Endothelial cell of umbilical vein (primary cell): Measurements from ENCODE around the gene COL4A1. TPM values are rescaled to one million over a fixed set of nuclear protein-coding genes. Genes with fewer than 3 reads are reported as not detected.

ENCODE experiments used
- BruUV-seq: library from RNA; stranded (reverse); fragments of 400-500 nt; replicated peaks from 2 replicates; lab custom pipeline; 2021; lab: Mats Ljungman, UMichigan
- CTCF ChIA-PET: fragments of 300-600, 350-600 bp; sonication (Branson Sonifier 250); formaldehyde crosslinking; loops from one replicate; lab custom pipeline; 2021; ENCODE audit warnings: antibody characterized with exemption, inconsistent platforms; lab: Charles Lee
- POLR2A ChIA-PET: fragments of 300-600, 350-600 bp; sonication (Branson Sonifier 250); formaldehyde crosslinking; loops from one replicate; lab custom pipeline; 2021; ENCODE audit warnings: antibody characterized with exemption, inconsistent platforms; lab: Charles Lee
- DNase-seq: peaks from one replicate; pipeline ENCODE4 v3.0.0-alpha.2; 2011; ENCODE audit warnings: low read depth, low spot score
- FAIRE-seq: peaks from 2 replicates; lab custom pipeline; 2011; peaks lifted over from hg19 to GRCh38; lab: Jason Lieb, UNC
- H2AFZ ChIP-seq: 2 replicates; pipeline ENCODE4 v1.6.0; 2012; ENCODE audit warnings: low read depth, low read length, control low read depth, inconsistent platforms
- H3K27ac ChIP-seq: 2 replicates; pipeline ENCODE4 v1.5.1; 2011; ENCODE audit warnings: low read depth, mild to moderate bottlenecking, control low read depth, low read length, moderate library complexity; ENCODE audit not compliant: insufficient read depth
- H3K27me3 ChIP-seq, 2 experiments: 2 replicates each; pipeline versions ENCODE4 v1.6.0 to v1.6.1; 2011; ENCODE audit warnings: low read length in 2 of 2, mixed read lengths in 1 of 2; ENCODE audit not compliant: control insufficient read depth in 2 of 2, insufficient read depth in 2 of 2
- H3K36me3 ChIP-seq, 2 experiments: 2 replicates in 1 of 2; 3 replicates in 1 of 2; pipeline ENCODE4 v1.5.1; 2011; ENCODE audit warnings: low read length in 2 of 2, mild to moderate bottlenecking in 1 of 2, moderate library complexity in 1 of 2; ENCODE audit not compliant: control insufficient read depth in 2 of 2, insufficient read depth in 2 of 2; ENCODE audit errors: extremely low read depth in 1 of 2
- H3K4me1 ChIP-seq: 3 replicates; pipeline ENCODE4 v1.5.1; 2011; ENCODE audit warnings: mild to moderate bottlenecking, low read length; ENCODE audit not compliant: control insufficient read depth, insufficient read depth; ENCODE audit errors: extremely low read depth
- H3K4me2 ChIP-seq: 2 replicates; pipeline ENCODE4 v1.6.1; 2011; ENCODE audit warnings: low read length, control low read depth, mixed read lengths; ENCODE audit not compliant: insufficient read depth
- H3K4me3 ChIP-seq, 3 experiments: fragments of 200-600 bp in 1 of 3; sonication (generic), shearing (Covaris generic) in 1 of 3; replicated peaks in 1 of 3; 2 replicates each; pipeline ENCODE4 v1.5.1; 2011 to 2016; ENCODE audit warnings: control low read depth in 3 of 3, low read length in 3 of 3, mild to moderate bottlenecking in 2 of 3, inconsistent platforms in 1 of 3, low read depth in 1 of 3, moderate library complexity in 1 of 3; ENCODE audit not compliant: insufficient read depth in 1 of 3
- H3K79me2 ChIP-seq: 2 replicates; pipeline ENCODE4 v1.6.0; 2012; ENCODE audit warnings: low read length, inconsistent platforms; ENCODE audit not compliant: control insufficient read depth, insufficient read depth
- H3K9ac ChIP-seq: replicated peaks from 2 replicates; pipeline ENCODE3; 2011; ENCODE audit warnings: low read length, control low read depth; ENCODE audit not compliant: insufficient read depth; ENCODE audit errors: extremely low read depth
- H3K9me1 ChIP-seq: replicated peaks from 3 replicates; pipeline ENCODE4 v1.6.0; 2011; ENCODE audit warnings: mild to moderate bottlenecking, low read length; ENCODE audit not compliant: control insufficient read depth, insufficient read depth; ENCODE audit errors: extremely low read depth
- H3K9me3 ChIP-seq: replicated peaks from 2 replicates; pipeline ENCODE4 v1.5.1; 2012; ENCODE audit warnings: low read length, inconsistent platforms; ENCODE audit not compliant: control insufficient read depth, insufficient read depth
- H4K20me1 ChIP-seq: replicated peaks from 2 replicates; pipeline ENCODE3; 2011; ENCODE audit warnings: mild to moderate bottlenecking, low read length; ENCODE audit not compliant: control insufficient read depth, insufficient read depth; ENCODE audit errors: extremely low read depth
- EZH2 ChIP-seq: IDR thresholded peaks from 2 replicates; pipeline ENCODE4 v1.6.1; 2012; ENCODE audit warnings: borderline replicate concordance, low read depth, mild to moderate bottlenecking, moderate library complexity, low read length, inconsistent platforms; ENCODE audit not compliant: severe bottlenecking
- FOS ChIP-seq: IDR thresholded peaks from 2 replicates; pipeline ENCODE4 v1.6.1; 2011; ENCODE audit warnings: mild to moderate bottlenecking, low read length, moderate library complexity, borderline replicate concordance; ENCODE audit not compliant: insufficient read depth
- GATA2 ChIP-seq: IDR thresholded peaks from 2 replicates; pipeline ENCODE4 v1.7.0; 2011; ENCODE audit warnings: low read depth, mild to moderate bottlenecking, moderate library complexity, mixed read lengths, low read length; ENCODE audit not compliant: insufficient read length, insufficient read depth
- JUN ChIP-seq: IDR thresholded peaks from 2 replicates; pipeline ENCODE4 v1.6.1; 2011; ENCODE audit warnings: borderline replicate concordance, low read depth; ENCODE audit not compliant: insufficient read length, insufficient read depth
- MYC ChIP-seq: IDR thresholded peaks from one replicate; pipeline ENCODE4 v1.6.1; 2011; ENCODE audit warnings: mild to moderate bottlenecking, low read depth, low read length
- POLR2A ChIP-seq: IDR thresholded peaks from 2 replicates; pipeline ENCODE4 v1.6.1; 2012; ENCODE audit warnings: low read depth, mild to moderate bottlenecking, control low read depth, low read length
- POLR2AphosphoS5 ChIP-seq: IDR thresholded peaks from 2 replicates; pipeline ENCODE4 v1.6.1; 2012; ENCODE audit warnings: low read depth, mild to moderate bottlenecking, control low read depth, low read length, moderate library complexity; ENCODE audit not compliant: insufficient read depth
- dilution Hi-C: fragments of 300-500 bp; cut with MboI; formaldehyde crosslinking; loops from one replicate; pipeline ENCODE4 v1.15.0; 2019; ENCODE audit warnings: low sequenced_read_pairs; ENCODE audit not compliant: extremely low pct_ligation_motif_present
- intact Hi-C: fragments of 100-400 bp; cut with micrococcal nuclease; formaldehyde crosslinking; loops from one replicate; pipeline ENCODE4 v1.10.0; 2022
- polyA plus RNA-seq, 4 experiments: library from polyadenylated mRNA; depleted of rRNA in 3 of 4; stranded (reverse) in 3 of 4; unstranded in 1 of 4; fragments of >200 nt; gene quantifications; 2 replicates each; pipeline versions ENCODE4 v1.2.1 to v1.2.3, GENCODE V29; 2011 to 2012; ENCODE audit warnings: missing spikeins in 1 of 4
- total RNA-seq: library from RNA; stranded (reverse); gene quantifications from 2 replicates; pipeline ENCODE4 v1.2.3, GENCODE V29; 2021
- TF ChIP-seq, protein P1 (sequence below), 2 donors: IDR thresholded peaks; 1 replicate in 1 of 2; 2 replicates in 1 of 2; pipeline ENCODE4 v1.5.1; 2011; ENCODE audit warnings: low read length in 2 of 2, mild to moderate bottlenecking in 2 of 2, moderate library complexity in 2 of 2, control low read depth in 1 of 2, inconsistent platforms in 1 of 2, low read depth in 1 of 2; ENCODE audit not compliant: insufficient read depth in 1 of 2; ENCODE audit errors: extremely low read depth in 1 of 2
- TF ChIP-seq, protein P2 (sequence below): IDR thresholded peaks from 2 replicates; pipeline ENCODE4 v1.6.1; 2011; ENCODE audit not compliant: insufficient read depth, insufficient read length

Gene COL4A1
- total and polyA plus RNA-seq, 2 donors (not counting 3 experiments of a cell fraction or from before 2014, with no cell fraction given) = 384 to 1,119 TPM

DNA sequence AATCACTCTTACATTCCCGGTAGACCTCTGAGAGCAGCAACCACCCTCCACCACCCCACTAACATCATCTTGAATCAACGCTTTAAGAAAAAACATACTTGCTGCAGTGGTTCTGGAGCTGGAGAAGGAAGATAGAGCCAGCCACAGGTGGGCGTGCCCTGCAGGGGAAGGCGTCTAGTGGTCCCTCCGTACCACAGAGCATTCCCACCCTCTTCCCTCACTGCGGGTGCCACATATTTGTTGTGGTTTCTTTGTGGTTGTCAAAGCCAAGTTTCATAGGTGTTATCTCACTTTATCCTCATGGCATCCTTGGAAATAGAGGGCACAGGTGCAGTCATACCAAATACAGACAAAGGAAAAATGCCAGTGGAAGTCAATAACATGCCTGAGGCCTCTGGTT is 22.3 kb upstream of the COL4A1 start:
- CTCF ChIA-PET = interaction anchor here (1.1 kb wide), 1 partner anchor 82 kb away, joined by 4 read pairs; no protein-coding TSS in a partner anchor

More for the DNA sequence above, 22.3 kb upstream of the COL4A1 start:
- Histone ChIP-seq H3K9me3 (no peaks in the 10 kb centered on the region), H3K9me1 (no peaks in the 10 kb centered on the region), H3K27ac (no peak overlapping the region), H3K4me1 (peaks cover 11% of the 10 kb centered on the region), H3K36me3 (peaks cover 4 to 7% of the 10 kb centered on the region in 2 experiments), H3K4me2 (no peak overlapping the region), H3K27me3 (no peaks in the 10 kb centered on the region), H2AFZ (no peak overlapping the region), H3K79me2 (peaks cover 54% of the 10 kb centered on the region), H3K9ac (no peak overlapping the region), H4K20me1 (no peaks in the 10 kb centered on the region), H3K4me3 (no peak overlapping the region)
- intact Hi-C loops = no loop called here
- POLR2A ChIA-PET = no interaction called here
- no peak for FAIRE-seq
- no TSS peak for BruUV-seq
- dilution Hi-C loops = no loop called here
- TF ChIP-seq POLR2A (no peak), JUN (no peak), EZH2 (no peak), GATA2 (no peak), MYC (no peak), POLR2AphosphoS5 (no peak), FOS (no peak)
- TF ChIP-seq, protein P1, sequence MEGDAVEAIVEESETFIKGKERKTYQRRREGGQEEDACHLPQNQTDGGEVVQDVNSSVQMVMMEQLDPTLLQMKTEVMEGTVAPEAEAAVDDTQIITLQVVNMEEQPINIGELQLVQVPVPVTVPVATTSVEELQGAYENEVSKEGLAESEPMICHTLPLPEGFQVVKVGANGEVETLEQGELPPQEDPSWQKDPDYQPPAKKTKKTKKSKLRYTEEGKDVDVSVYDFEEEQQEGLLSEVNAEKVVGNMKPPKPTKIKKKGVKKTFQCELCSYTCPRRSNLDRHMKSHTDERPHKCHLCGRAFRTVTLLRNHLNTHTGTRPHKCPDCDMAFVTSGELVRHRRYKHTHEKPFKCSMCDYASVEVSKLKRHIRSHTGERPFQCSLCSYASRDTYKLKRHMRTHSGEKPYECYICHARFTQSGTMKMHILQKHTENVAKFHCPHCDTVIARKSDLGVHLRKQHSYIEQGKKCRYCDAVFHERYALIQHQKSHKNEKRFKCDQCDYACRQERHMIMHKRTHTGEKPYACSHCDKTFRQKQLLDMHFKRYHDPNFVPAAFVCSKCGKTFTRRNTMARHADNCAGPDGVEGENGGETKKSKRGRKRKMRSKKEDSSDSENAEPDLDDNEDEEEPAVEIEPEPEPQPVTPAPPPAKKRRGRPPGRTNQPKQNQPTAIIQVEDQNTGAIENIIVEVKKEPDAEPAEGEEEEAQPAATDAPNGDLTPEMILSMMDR (IDR thresholded peaks at IDR 0.05; ENCODE audit: extremely low read depth in 1 of 2, insufficient read depth in 1 of 2, low read depth in 1 of 2, low read length in 2 of 2) = no peak
- TF ChIP-seq, protein P2, sequence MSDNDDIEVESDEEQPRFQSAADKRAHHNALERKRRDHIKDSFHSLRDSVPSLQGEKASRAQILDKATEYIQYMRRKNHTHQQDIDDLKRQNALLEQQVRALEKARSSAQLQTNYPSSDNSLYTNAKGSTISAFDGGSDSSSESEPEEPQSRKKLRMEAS = no peak
- DNase-seq = no peak
